GM18867 (cell line): ENCODE measurements around the gene RPS6KL1.

Source experiments
- ATAC-seq: cut with Tn5 transposase; IDR thresholded peaks from one replicate; pipeline ENCODE4 v1.9.1; 2021; ENCODE audit warnings: mild to moderate bottlenecking, moderate library complexity; ENCODE audit not compliant: unreplicated experiment

RPS6KL1 gene

DNA sequence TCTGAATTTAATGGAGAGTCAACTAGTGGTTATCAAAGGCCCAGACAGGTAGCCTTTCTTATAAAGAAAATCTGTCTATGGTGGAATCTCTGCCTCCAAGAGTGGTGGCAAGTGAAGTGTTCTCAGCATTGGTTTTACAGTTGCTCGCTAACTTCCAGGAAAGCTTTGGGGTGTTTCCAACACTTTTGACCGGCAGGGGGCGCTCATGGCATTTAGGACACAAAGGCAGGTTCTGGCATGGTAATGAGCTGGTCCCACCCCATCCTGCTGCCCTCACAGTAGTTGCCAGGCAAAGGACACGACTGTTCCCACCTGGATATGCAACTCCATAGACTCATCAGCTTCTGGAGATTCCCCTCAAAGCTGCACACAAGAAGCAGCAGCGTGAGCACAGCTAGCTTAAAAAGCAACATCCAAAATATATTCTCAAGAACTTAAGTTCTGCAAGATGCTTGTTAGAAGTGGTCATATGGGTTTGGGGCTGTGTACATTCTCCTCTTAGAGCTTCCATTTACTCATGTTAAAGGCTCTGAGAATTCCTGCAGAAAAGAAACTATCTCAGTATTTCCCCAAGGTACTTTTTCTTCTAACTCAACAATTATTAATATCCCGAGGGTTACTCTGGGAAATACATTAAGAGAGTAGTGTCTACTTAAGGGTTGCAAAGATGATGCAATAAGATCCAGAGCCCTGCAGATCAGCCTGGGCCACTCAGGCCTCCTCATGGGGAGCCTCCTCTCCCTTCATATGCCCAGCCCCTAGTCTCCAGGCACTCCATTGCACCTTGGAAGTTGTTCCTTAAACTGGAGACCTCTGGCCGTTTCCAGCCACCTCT is 61.9 kb downstream of the RPS6KL1 start:
- no peak for ATAC-seq

DNA sequence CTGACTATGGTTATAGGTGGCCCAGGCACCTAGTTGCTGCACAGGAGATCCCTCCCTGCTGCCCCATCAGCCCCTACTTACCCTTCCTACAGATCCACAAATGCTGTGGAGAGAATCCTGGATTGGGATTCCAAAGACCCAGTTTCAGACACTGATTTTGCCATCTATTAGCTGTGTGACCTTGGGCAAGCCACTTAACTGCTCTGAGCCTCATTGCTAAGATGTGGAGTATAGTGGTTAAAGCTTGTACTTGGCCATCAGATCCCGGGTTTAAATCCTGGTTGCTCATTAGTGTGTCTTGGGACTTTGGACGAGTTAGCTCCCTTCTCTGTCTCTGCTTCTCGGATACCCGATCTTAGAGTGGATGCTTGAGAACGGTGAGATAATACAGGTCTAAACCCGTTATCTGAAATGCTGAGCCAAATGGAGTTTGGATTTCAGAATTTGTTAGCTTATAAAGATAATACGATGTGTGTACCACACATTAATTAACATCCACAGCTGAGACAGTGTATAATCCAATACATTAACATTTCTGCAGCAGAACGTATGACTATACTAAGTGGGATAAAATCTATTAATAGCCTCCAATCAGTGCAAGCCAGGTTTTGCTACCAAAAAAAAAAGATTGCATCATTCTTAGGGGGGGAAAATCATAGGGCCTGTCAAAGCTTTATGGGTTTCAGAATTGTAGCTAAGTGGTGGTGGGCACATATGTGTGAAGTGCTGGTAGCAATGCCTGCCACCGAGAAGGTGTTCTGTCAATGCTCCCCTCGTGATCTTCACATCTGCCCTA is 63.1 kb downstream of the RPS6KL1 start:
- no peak for ATAC-seq

DNA sequence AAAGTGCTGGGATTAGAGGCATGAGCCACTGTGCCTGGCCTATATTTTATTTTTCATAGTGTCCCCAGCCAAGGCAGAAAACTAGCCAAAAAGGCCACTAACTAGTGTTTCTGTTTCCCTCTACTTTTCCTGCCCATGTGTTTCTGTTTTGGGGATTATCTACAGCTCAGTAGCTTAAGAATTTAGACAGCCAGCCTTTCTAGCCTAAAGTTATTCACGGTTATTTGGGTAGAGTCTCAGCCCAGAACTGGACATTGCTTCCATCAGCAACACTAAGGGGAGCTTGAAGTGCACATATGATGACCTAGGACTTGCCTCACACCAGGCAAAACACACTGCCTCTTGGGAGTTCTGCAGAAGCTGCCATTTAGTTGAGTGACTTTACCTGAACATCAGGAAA is 65.0 kb downstream of the RPS6KL1 start:
- no peak for ATAC-seq

DNA sequence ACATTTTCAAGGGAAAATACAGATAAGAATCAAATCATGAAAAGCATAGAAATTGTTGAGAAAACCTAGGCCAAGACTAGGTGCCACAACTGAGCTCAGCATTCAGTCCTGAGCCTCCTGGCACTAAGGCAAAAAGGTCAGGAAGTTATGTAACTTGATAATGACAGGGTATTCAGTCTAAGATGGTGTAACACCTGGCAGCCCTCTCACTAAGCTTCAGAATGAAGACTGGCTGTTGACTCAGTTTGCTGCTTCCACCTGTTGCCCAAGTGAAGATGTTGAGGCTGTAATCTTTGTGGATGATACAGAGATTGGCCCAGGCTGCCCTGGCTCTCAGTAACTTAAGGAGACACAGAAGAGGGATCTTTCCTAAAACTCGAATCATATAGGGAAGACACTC is 66.7 kb downstream of the RPS6KL1 start:
- ATAC-seq: no peak

DNA sequence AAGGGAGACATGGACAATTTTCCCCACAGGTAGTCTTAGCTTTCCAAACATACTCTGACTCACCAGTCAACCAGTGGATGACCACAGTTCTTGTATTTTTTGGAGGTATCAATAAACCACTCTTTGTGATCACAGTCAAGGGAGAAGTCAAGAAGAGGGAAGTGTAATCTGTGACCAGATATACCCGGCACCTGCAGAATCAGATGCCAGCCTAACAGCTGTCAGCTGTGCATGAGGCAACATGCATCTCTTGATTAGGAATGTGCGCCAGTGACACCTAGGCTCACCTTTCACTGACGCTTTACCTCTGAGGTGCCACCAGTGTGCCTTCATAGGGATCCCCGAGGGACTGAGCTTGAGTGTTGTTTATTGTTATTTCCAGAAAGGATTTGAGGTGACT is 67.1 kb downstream of the RPS6KL1 start:
- no peak for ATAC-seq

DNA sequence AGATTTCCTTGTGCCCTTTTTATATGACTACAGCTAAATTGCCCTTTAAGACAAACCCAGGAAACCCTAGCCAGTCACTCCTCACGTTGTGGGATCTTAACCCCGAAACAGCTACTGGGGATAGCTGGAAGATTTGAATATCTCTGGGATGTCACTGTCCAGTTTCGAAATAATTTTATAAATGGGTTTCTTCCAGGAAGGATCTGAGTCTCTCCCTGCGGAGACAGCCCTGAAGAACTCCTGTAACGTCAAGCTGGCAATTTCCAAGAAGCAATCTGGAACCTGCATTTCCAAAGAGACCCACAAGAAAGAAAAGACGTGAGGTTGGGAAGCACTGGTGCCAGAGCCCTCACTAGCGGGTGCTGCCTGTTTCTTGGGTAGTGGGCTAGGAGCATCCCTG is 68.0 kb downstream of the RPS6KL1 start:
- ATAC-seq: no peak
